T-helper 1 cell (primary cell): ENCODE measurements around the gene HTR1D.
"Not testable (repeated sequence)": the region's sequence is repeated elsewhere in the genome, so short reads cannot be mapped to it uniquely, and the experiment has no call there.

Source experiments
- DNase-seq, 5 donors: peaks; one replicate each; pipeline ENCODE4 v3.0.0-alpha.2; 2012 to 2020
- total RNA-seq, 4 donors: gene quantifications; one replicate each; lab custom pipeline; 2026; lab: John Stamatoyannopoulos, UW

The HTR1D gene
- total RNA-seq = 0 reads per million in 4 donors

- DNase-seq = no peak
These were observed at the start of gene HTR1D for GRCh38 chr1:23217421-23218115. HTR1D (minus strand) TSS chr1:23217502; CDS start chr1:23194219, 23,283 bp downstream.

GRCh38 chr1:23263380-23263887, 46.1 kb upstream of the HTR1D start:
- DNase-seq = no peak

GRCh38 chr1:23258082-23258481, 40.8 kb upstream of the HTR1D start:
- DNase-seq = not testable (repeated sequence)

GRCh38 chr1:23257371-23257770, 40.1 kb upstream of the HTR1D start:
- not testable (repeated sequence) for DNase-seq

- DNase-seq = no peak
These were observed 37.3 kb upstream of the HTR1D start for GRCh38 chr1:23254584-23254983.

GRCh38 chr1:23251812-23252211, 34.5 kb upstream of the HTR1D start:
- DNase-seq = no peak

GRCh38 chr1:23249787-23250454, 32.6 kb upstream of the HTR1D start:
- no peak for DNase-seq

- no peak for DNase-seq
These were observed 30.0 kb upstream of the HTR1D start for GRCh38 chr1:23247276-23247675.

GRCh38 chr1:23246274-23246673, 29.0 kb upstream of the HTR1D start:
- DNase-seq = no peak

- DNase-seq = no peak
These were observed 27.0 kb upstream of the HTR1D start for GRCh38 chr1:23244256-23244761.

GRCh38 chr1:23242414-23242813, 25.1 kb upstream of the HTR1D start:
- no peak for DNase-seq

GRCh38 chr1:23239638-23240295, 22.5 kb upstream of the HTR1D start:
- DNase-seq = no peak

GRCh38 chr1:23238565-23238964, 21.3 kb upstream of the HTR1D start:
- DNase-seq = no peak

GRCh38 chr1:23237508-23237907, 20.2 kb upstream of the HTR1D start:
- DNase-seq = no peak

GRCh38 chr1:23227806-23228205, 10.5 kb upstream of the HTR1D start:
- DNase-seq = no peak

GRCh38 chr1:23224739-23225648, 7.7 kb upstream of the HTR1D start:
- no peak for DNase-seq

- DNase-seq = not testable (repeated sequence)
These were observed 6.7 kb upstream of the HTR1D start for GRCh38 chr1:23223963-23224362.

GRCh38 chr1:23223490-23223951, 6.2 kb upstream of the HTR1D start:
- not testable (repeated sequence) for DNase-seq

- no peak for DNase-seq
These were observed 5.4 kb upstream of the HTR1D start for GRCh38 chr1:23222742-23223141.

- no peak for DNase-seq
These were observed 5.0 kb upstream of the HTR1D start for GRCh38 chr1:23222331-23222730.

- no peak for DNase-seq
These were observed 3.8 kb upstream of the HTR1D start for GRCh38 chr1:23221107-23221506.

GRCh38 chr1:23216771-23217420, 406 bp downstream of the HTR1D start:
- DNase-seq = peak in 1 of 5 donors; percentile 19
